ENCODE data around the gene HOXD8. TPM values are rescaled to one million over a fixed set of nuclear protein-coding genes. Genes with fewer than 3 reads are reported as not detected.

HOXD8 gene
- total RNA-seq, 1 experiment from 2014 or later, result 0.39 TPM

DNA sequence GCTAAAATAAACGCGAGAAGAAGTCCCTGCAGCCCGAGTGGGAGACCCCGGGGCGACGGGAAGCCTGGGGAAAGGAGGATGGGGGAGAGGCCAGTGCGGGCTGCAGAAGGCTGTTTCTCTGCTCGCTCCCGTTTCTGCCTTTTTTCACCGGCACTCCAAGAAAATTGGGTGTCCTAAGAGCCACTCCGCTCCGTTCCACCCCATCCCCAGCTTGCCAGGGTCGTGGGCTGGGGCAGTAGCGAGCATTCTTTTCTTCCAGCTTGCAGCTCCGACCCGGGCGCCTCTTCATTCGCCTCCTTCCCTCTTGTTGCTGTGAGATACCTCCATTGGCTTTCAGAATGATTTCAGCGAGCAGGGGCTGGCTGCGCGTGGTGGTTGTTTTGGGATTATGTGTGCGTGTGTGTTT is 28.7 kb downstream of the HOXD8 start:
- POLR2A ChIA-PET (ENCODE audit: unreplicated experiment), result no interaction called here
- TF ChIP-seq CTCF (conservative IDR thresholded peaks at IDR 0.05), result no peak
- no peak for TF ChIP-seq EZH2 (IDR thresholded peaks at IDR 0.05; ENCODE audit: low read depth)
- H3K27ac ChIP-seq, result no peak overlapping the region
- H3K27me3 ChIP-seq (ENCODE audit: insufficient read depth, low read depth), result peaks cover 93% of the 10 kb centered on the region
- no peaks in the 10 kb centered on the region for H3F3A ChIP-seq (ENCODE audit: insufficient read depth, low read depth)
- no peak for DNase-seq
- H3K36me3 ChIP-seq (ENCODE audit: low read depth), result no peaks in the 10 kb centered on the region
- H3K9me2 ChIP-seq (ENCODE audit: insufficient read depth), result no peaks in the 10 kb centered on the region
- H3K79me2 ChIP-seq (ENCODE audit: low read depth), result no peaks in the 10 kb centered on the region
- BruUV-seq (replicated peaks), result no TSS peak
- H3K4me3 ChIP-seq, result no peak overlapping the region
- H3K9me3 ChIP-seq (ENCODE audit: insufficient read depth, low read depth), result no peaks in the 10 kb centered on the region
- H2AFZ ChIP-seq, result no peak overlapping the region
- no peak overlapping the region for H3K4me2 ChIP-seq
- CTCF ChIA-PET, result no interaction called here
- intact Hi-C loops (cut with micrococcal nuclease; ENCODE audit: unreplicated experiment), result no loop called here
- H4K20me1 ChIP-seq (ENCODE audit: insufficient read depth), result no peaks in the 10 kb centered on the region
- H3K4me1 ChIP-seq (replicated peaks; ENCODE audit: insufficient read depth), result no peaks in the 10 kb centered on the region

- no peak overlapping the region for H2AFZ ChIP-seq
- no peaks in the 10 kb centered on the region for H3K79me2 ChIP-seq (ENCODE audit: low read depth)
- no peaks in the 10 kb centered on the region for H3K9me3 ChIP-seq (ENCODE audit: insufficient read depth, low read depth)
- TF ChIP-seq EZH2 (IDR thresholded peaks at IDR 0.05; ENCODE audit: low read depth), result no peak
- TF ChIP-seq CTCF (conservative IDR thresholded peaks at IDR 0.05), result no peak
- intact Hi-C loops (cut with micrococcal nuclease; ENCODE audit: unreplicated experiment), result no loop called here
- H3K27me3 ChIP-seq (ENCODE audit: insufficient read depth, low read depth), result peaks cover 92% of the 10 kb centered on the region
- H3K4me2 ChIP-seq, result no peak overlapping the region
- H3K9me2 ChIP-seq (ENCODE audit: insufficient read depth), result no peaks in the 10 kb centered on the region
- no peak for DNase-seq
- H4K20me1 ChIP-seq (ENCODE audit: insufficient read depth), result no peaks in the 10 kb centered on the region
- H3K4me1 ChIP-seq (replicated peaks; ENCODE audit: insufficient read depth), result no peaks in the 10 kb centered on the region
- no peak overlapping the region for H3K4me3 ChIP-seq
- H3K36me3 ChIP-seq (ENCODE audit: low read depth), result no peaks in the 10 kb centered on the region
- H3K27ac ChIP-seq, result no peak overlapping the region
- POLR2A ChIA-PET (ENCODE audit: unreplicated experiment), result no interaction called here
- H3F3A ChIP-seq (ENCODE audit: insufficient read depth, low read depth), result no peaks in the 10 kb centered on the region
- CTCF ChIA-PET, result no interaction called here
- BruUV-seq (replicated peaks), result no TSS peak
These were observed 29.6 kb downstream of the HOXD8 start for GRCh38 chr2:176158855-176159662.

DNA sequence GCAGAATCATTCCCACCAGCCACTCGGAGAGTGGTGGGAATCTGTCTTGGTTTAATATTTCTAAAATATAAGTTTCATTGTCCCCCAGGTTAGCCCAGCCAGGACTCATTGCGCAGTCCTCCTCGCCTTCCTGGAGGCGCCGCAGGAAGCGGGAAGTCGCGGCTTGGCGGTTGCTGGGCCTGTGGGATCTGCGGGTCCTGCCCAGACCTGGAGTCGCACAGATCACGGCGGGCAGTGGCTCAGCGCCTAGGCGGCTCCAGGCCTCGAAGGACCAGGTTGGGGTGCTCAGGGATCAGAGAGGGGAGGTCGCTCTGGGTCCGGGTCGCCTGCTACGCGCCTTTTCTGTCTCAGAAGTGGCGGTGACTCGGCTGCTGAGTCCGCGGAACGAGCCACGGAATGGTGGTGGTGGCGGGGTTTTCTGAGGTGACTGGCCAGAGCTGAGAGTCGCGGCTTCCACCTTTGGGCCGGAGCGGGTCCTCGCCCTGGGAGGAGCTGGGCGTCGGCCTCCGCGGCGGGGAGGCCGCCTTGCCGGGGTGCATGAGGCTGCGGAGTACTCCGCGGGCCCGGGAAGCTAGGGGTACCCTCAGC is 30.3 kb downstream of the HOXD8 start:
- Histone ChIP-seq H3K4me3 (no peak overlapping the region), H3K9me2 (ENCODE audit: insufficient read depth) (no peaks in the 10 kb centered on the region), H2AFZ (no peak overlapping the region), H3K79me2 (ENCODE audit: low read depth) (no peaks in the 10 kb centered on the region), H4K20me1 (ENCODE audit: insufficient read depth) (no peaks in the 10 kb centered on the region), H3K4me2 (no peak overlapping the region), H3K36me3 (ENCODE audit: low read depth) (no peaks in the 10 kb centered on the region), H3K27ac (no peak overlapping the region), H3F3A (ENCODE audit: insufficient read depth, low read depth) (no peaks in the 10 kb centered on the region), H3K9me3 (ENCODE audit: insufficient read depth, low read depth) (no peaks in the 10 kb centered on the region), H3K27me3 (ENCODE audit: insufficient read depth, low read depth) (peaks cover 92% of the 10 kb centered on the region), H3K4me1 (replicated peaks; ENCODE audit: insufficient read depth) (no peaks in the 10 kb centered on the region)
- intact Hi-C loops (cut with micrococcal nuclease; ENCODE audit: unreplicated experiment), result no loop called here
- DNase-seq, result no peak
- ChIA-PET POLR2A (ENCODE audit: unreplicated experiment) (no interaction called here), CTCF (no interaction called here)
- no TSS peak for BruUV-seq (replicated peaks)
- TF ChIP-seq EZH2 (IDR thresholded peaks at IDR 0.05; ENCODE audit: low read depth), result no peak
- TF ChIP-seq CTCF (conservative IDR thresholded peaks at IDR 0.05), result no peak
